Myometrial cell (primary cell): ENCODE measurements around the gene IL21R. TPM values are rescaled to one million over a fixed set of nuclear protein-coding genes. Genes with fewer than 3 reads are reported as not detected.

Source experiments
- total RNA-seq: library from RNA; depleted of rRNA; stranded (reverse); fragments of >200 nt; gene quantifications from 2 replicates; pipeline ENCODE4 v1.2.3, GENCODE V29; 2015

The IL21R gene
- 36.2 and 39.2 TPM in 2 replicates for total RNA-seq

GRCh38 chr16:27401768-27402568, at the start of gene IL21R:
IL21R (plus strand) TSS chr16:27402174; CDS start chr16:27430072, 27,898 bp downstream.

Other genes with a start within 250 kb of the IL21R start
- 2.6 and 9.0 TPM in 2 replicates for gene KDM8, start 198.6 kb upstream of the IL21R start, total RNA-seq
- 77.3 and 86.1 TPM in 2 replicates for gene NSMCE1, start 133.4 kb upstream of the IL21R start, total RNA-seq
- 28.8 and 36.0 TPM in 2 replicates for gene IL4R, start 88.2 kb upstream of the IL21R start, total RNA-seq
- 64.3 and 122 TPM in 2 replicates for gene GTF3C1, start 147.7 kb downstream of the IL21R start, total RNA-seq
- 9.7 and 10.4 TPM in 2 replicates for gene KATNIP, start 148.0 kb downstream of the IL21R start, total RNA-seq